Common myeloid progenitor, CD34-positive (primary cell): ENCODE data around the gene CA10.
A peak's percentile ranks its signal among the peaks of the same experiment; 100 is the strongest.

Experiments
- CTCF ChIA-PET: fragments of 350-600 bp; sonication (Branson Sonifier 250); formaldehyde crosslinking; loops from one replicate; lab custom pipeline; 2021; ENCODE audit warnings: antibody characterized with exemption; lab: Charles Lee
- POLR2A ChIA-PET: fragments of 350-600 bp; sonication (Branson Sonifier 250); formaldehyde crosslinking; loops from one replicate; lab custom pipeline; 2021; ENCODE audit warnings: antibody characterized with exemption; lab: Charles Lee
- DNase-seq, 3 donors: peaks; one replicate each; pipeline versions ENCODE4 v3.0.0 to v3.0.0-alpha.2; 2013
- H3K27ac ChIP-seq, 2 experiments: 1 replicate in 1 of 2; 2 replicates in 1 of 2; pipeline ENCODE4 v1.7.0; 2013; ENCODE audit warnings: inconsistent platforms in 2 of 2, low read length in 2 of 2, mild to moderate bottlenecking in 2 of 2, low read depth in 1 of 2, moderate library complexity in 1 of 2; ENCODE audit not compliant: severe bottlenecking in 2 of 2, insufficient read depth in 1 of 2, poor library complexity in 1 of 2
- H3K27me3 ChIP-seq, 5 experiments: replicated peaks in 2 of 5; 1 replicate in 3 of 5; 2 replicates in 2 of 5; pipeline versions ENCODE4 v1.6.1 to v1.7.0; 2013; ENCODE audit warnings: low read length in 4 of 5, mild to moderate bottlenecking in 2 of 5, moderate library complexity in 2 of 5, inconsistent platforms in 1 of 5; ENCODE audit not compliant: insufficient read depth in 5 of 5, control insufficient read depth in 4 of 5
- H3K36me3 ChIP-seq, 4 experiments: 1 replicate in 2 of 4; 2 replicates in 2 of 4; pipeline versions ENCODE4 v1.6.1 to v1.7.0; 2013; ENCODE audit warnings: low read length in 3 of 4, control low read depth in 1 of 4, mild to moderate bottlenecking in 1 of 4; ENCODE audit not compliant: control insufficient read depth in 4 of 4, insufficient read depth in 4 of 4
- H3K4me1 ChIP-seq, 4 experiments: 1 replicate in 3 of 4; 2 replicates in 1 of 4; pipeline versions ENCODE4 v1.6.1 to v1.7.1; 2013; ENCODE audit warnings: low read length in 3 of 4, mild to moderate bottlenecking in 3 of 4, control low read depth in 1 of 4, inconsistent platforms in 1 of 4, moderate library complexity in 1 of 4; ENCODE audit not compliant: control insufficient read depth in 4 of 4, insufficient read depth in 4 of 4; ENCODE audit errors: control extremely low read depth in 1 of 4
- H3K4me3 ChIP-seq, 7 experiments: 1 replicate in 4 of 7; 2 replicates in 3 of 7; pipeline versions ENCODE4 v1.5.1 to v1.7.0; 2013; ENCODE audit warnings: mild to moderate bottlenecking in 7 of 7, low read length in 6 of 7, moderate library complexity in 6 of 7, inconsistent platforms in 2 of 7, low read depth in 2 of 7, control low read depth in 1 of 7; ENCODE audit not compliant: insufficient read depth in 4 of 7, control insufficient read depth in 1 of 7; ENCODE audit errors: extremely low read depth in 1 of 7
- H3K9me3 ChIP-seq, 5 experiments: 1 replicate in 4 of 5; 2 replicates in 1 of 5; pipeline versions ENCODE4 v1.6.1 to v1.7.1; 2013; ENCODE audit warnings: low read length in 4 of 5, mild to moderate bottlenecking in 2 of 5, inconsistent platforms in 1 of 5, low read depth in 1 of 5, moderate library complexity in 1 of 5; ENCODE audit not compliant: control insufficient read depth in 4 of 5, insufficient read depth in 2 of 5; ENCODE audit errors: control extremely low read depth in 1 of 5
- WGBS: methylation state at CpG from one replicate; pipeline ENCODE4 v1.1.5; 2013; ENCODE audit not compliant: insufficient coverage; 5-methylcytosine and 5-hydroxymethylcytosine counted together

CA10 gene

DNA sequence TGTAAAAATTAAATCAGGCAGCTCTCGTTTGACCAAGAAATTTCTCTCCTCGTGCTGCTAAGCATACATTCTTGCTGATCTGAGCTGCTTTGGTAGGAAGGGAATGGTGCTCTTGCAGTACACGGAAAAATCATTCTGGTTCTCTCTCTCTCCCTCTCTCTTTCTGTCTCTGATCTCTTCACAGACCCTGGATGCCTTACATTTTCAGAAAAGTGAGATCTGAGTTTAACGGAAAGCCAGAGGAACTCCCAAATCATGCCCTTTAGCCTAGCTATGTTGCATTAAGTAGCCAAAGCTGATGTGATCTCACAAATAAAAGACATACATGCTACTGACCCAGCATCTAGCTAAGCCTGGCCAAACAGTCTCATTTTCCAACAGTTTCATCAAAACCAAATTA, 4.0 kb downstream of the CA10 start:
- H3K9me3 ChIP-seq = no peaks in the 10 kb centered on the region
- CTCF ChIA-PET = no interaction called here
- H3K4me3 ChIP-seq = no peak overlapping the region
- no peaks in the 10 kb centered on the region for H3K36me3 ChIP-seq
- H3K4me1 ChIP-seq = peaks cover 0 to 2% (median 0%) of the 10 kb centered on the region in 4 experiments
- WGBS = 83% methylated on average over 3 of the region's 4 CpGs
- H3K27ac ChIP-seq = no peak overlapping the region
- POLR2A ChIA-PET = no interaction called here
- DNase-seq = no peak
- H3K27me3 ChIP-seq = peaks cover 8 to 59% (median 28%) of the 10 kb centered on the region in 5 experiments

DNA sequence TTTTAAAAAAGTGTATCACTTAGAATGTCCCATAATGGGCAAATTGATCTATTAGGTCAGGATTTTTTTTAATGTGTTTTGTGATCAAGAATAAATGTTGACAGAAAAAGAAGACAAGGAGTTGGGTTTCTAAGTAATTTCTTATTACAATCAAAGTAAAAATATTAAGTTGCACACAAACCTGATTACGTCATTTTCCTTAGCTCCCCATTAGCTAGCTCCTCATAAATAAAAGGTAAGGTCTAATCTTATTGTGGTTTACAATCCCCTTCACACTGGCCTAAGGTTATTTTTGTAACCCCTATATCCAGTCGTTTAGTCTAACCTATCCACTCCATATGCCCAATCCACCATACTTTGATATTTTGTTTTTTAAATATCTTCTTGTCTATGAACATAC, 7.6 kb downstream of the CA10 start:
- Histone ChIP-seq H3K9me3 (no peaks in the 10 kb centered on the region), H3K36me3 (no peaks in the 10 kb centered on the region), H3K4me1 (peaks cover 0 to 5% (median 3%) of the 10 kb centered on the region in 4 experiments), H3K27me3 (peaks cover 0 to 24% (median 8%) of the 10 kb centered on the region in 5 experiments), H3K4me3 (no peak overlapping the region), H3K27ac (no peak overlapping the region)
- ChIA-PET POLR2A (no interaction called here), CTCF (no interaction called here)
- DNase-seq = no peak
- WGBS = no CpG with 5 or more reads among the region's 2 CpGs

DNA sequence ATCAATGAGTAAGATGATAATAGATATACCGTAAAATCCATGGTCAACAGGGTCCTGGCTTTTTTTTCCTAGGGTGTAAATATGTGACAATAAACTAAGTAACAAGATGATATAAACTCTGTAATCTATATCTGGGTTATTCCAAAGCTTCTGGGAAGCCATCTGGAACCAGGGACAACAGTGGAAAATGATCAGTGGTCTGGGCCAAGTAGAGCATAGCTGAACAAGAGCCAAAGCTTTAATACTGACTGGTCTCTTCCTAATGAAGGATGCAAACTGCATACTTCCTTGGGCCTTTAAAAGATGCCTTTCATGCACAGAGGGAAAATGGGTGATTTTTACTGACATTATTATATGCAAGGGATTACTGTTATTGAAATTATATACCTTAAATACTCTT, 8.9 kb downstream of the CA10 start:
- no peak for DNase-seq
- no peaks in the 10 kb centered on the region for H3K36me3 ChIP-seq
- POLR2A ChIA-PET = no interaction called here
- H3K27me3 ChIP-seq = peaks cover 0 to 13% (median 4%) of the 10 kb centered on the region in 5 experiments
- CTCF ChIA-PET = no interaction called here
- no CpG with 5 or more reads among the region's 1 CpG for WGBS
- H3K27ac ChIP-seq = no peak overlapping the region
- no peaks in the 10 kb centered on the region for H3K9me3 ChIP-seq
- peaks cover 0 to 5% (median 3%) of the 10 kb centered on the region in 4 experiments for H3K4me1 ChIP-seq
- H3K4me3 ChIP-seq = no peak overlapping the region

DNA sequence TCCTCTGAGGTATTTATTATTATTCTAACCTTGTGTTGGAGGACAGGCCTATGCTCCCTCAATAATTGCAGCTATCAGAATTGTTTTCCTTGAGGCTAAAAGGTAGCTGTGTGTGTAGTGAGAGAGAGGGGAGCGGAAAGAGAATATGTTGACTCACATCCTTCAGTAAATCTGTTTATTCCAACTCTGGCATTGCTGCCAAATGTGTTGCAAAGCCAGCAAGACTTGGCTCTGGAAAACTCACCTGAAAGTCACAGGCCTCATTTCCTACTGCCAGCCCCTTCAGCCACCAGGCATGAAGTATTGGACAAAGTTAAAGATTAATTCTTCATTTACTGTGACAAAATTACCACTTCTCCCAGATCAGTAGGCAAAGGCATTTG, 9.6 kb downstream of the CA10 start:
- Histone ChIP-seq H3K4me1 (peaks cover 0 to 5% (median 3%) of the 10 kb centered on the region in 4 experiments), H3K27ac (no peak overlapping the region), H3K9me3 (no peaks in the 10 kb centered on the region), H3K27me3 (peaks cover 0 to 12% (median 0%) of the 10 kb centered on the region in 5 experiments), H3K4me3 (no peak overlapping the region), H3K36me3 (no peaks in the 10 kb centered on the region)
- POLR2A ChIA-PET = no interaction called here
- no peak for DNase-seq
- no CpG with 5 or more reads among the region's 1 CpG for WGBS
- CTCF ChIA-PET = no interaction called here

DNA sequence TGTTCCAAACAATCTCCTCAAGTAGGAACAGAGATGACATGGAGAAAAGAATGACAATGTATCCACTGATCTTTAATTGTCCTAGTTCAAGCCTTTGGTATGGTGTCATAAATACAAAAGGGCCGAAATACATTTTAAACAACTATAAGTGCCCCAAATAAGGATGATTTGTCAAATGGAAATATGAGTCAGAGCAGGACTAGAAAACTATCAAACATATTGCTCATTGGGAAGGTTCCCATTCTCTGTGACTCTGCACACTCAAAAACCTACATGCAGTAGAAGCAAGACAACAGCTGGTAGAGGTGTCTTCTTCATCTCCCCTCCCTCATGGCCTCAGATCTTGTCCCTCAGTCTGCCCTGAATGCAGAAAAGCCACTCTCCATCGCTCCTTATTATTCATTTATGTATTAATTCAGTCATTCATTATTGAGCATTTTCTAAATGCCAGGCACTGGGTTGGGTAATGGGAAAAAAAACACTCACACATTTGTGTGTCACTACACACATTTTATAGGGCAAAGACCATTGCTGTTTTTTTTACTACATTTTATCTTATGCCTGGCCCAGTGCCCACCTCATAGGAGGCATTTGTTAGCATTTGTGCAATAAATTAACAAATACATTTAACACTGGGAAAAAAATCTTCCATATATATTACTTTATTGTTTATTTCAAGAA, 10.1 kb downstream of the CA10 start:
- ChIA-PET CTCF (no interaction called here), POLR2A (no interaction called here)
- DNase-seq = no peak
- peaks cover 0 to 5% (median 3%) of the 10 kb centered on the region in 4 experiments for H3K4me1 ChIP-seq
- WGBS = no CpG with 5 or more reads among the region's 2 CpGs
- H3K27ac ChIP-seq = no peak overlapping the region
- no peaks in the 10 kb centered on the region for H3K36me3 ChIP-seq
- H3K9me3 ChIP-seq = no peaks in the 10 kb centered on the region
- H3K4me3 ChIP-seq = no peak overlapping the region
- H3K27me3 ChIP-seq = peaks cover 0 to 9% (median 2%) of the 10 kb centered on the region in 5 experiments

DNA sequence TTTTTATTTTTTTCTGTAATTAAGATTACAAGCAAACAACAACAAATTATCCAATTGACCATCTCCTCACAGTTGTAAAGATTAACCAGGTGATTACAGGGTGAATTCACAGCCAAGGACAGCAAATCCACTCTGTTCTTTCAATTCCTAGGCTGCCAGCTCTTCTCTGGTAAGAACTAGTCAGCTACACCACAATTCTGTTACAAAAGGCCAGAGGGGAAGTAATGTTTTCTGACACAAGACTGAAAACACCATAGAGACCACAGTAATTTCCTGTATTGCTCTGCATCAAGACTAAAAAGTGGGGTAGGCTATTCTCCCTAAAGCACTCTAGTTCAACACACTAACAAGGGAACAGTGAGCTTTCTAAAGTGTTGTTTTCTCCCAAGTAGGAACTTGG, 10.6 kb downstream of the CA10 start:
- peaks cover 0 to 9% (median 3%) of the 10 kb centered on the region in 5 experiments for H3K27me3 ChIP-seq
- H3K4me1 ChIP-seq = peaks cover 0 to 5% (median 3%) of the 10 kb centered on the region in 4 experiments
- ChIA-PET CTCF (no interaction called here), POLR2A (no interaction called here)
- no peaks in the 10 kb centered on the region for H3K9me3 ChIP-seq
- DNase-seq = peak; percentile 14 to 69 (median 51)
- H3K27ac ChIP-seq = no peak overlapping the region
- H3K36me3 ChIP-seq = no peaks in the 10 kb centered on the region
- no peak overlapping the region for H3K4me3 ChIP-seq

DNA sequence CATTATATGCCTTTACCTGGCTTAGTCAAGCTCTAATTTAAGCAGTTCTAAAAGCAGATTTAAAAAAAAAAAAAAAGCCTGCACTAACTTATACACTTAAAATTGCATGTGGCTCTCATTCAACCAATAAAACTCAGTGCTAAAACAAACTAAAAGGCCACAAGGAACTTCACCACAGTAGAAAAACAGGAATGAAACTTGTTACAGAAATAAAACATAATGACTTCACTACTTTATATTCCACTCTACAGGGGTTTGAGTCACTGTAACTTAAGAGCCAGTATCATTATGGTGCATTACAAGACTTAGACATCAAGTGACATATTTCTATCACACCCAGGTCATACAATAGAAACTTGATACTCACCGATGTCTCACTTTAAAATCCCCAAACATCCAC, 11.1 kb downstream of the CA10 start:
- DNase-seq = no peak
- H3K4me1 ChIP-seq = peaks cover 0 to 5% (median 3%) of the 10 kb centered on the region in 4 experiments
- H3K9me3 ChIP-seq = no peaks in the 10 kb centered on the region
- H3K36me3 ChIP-seq = no peaks in the 10 kb centered on the region
- H3K27ac ChIP-seq = no peak overlapping the region
- H3K27me3 ChIP-seq = peaks cover 0 to 9% (median 3%) of the 10 kb centered on the region in 5 experiments
- ChIA-PET CTCF (no interaction called here), POLR2A (no interaction called here)
- no peak overlapping the region for H3K4me3 ChIP-seq
- WGBS = 100% methylated on average over 1 of the region's 1 CpG
